MM.1S (cell line): ENCODE data around the gene CCDC89.

Source experiments
- CTCF ChIP-seq: fragments of 300-600 bp; sonication (generic); IDR thresholded peaks from 2 replicates; pipeline ENCODE4 v1.5.1; 2016; ENCODE audit warnings: antibody characterized with exemption, low read length, mixed read lengths
- EZH2 ChIP-seq: fragments of 300-600 bp; sonication (generic); optimal IDR thresholded peaks from 2 replicates; pipeline ENCODE3; 2017; ENCODE audit warnings: low read depth, mild to moderate bottlenecking, antibody characterized with exemption, low read length, mixed read lengths
- EZH2phosphoT487 ChIP-seq: fragments of 300-600 bp; sonication (generic); IDR thresholded peaks from 2 replicates; pipeline ENCODE4 v1.6.1; 2018; ENCODE audit warnings: antibody characterized with exemption, low read length

- TF ChIP-seq CTCF (no peak), EZH2 (no peak), EZH2phosphoT487 (no peak)
These were observed 34.9 kb downstream of the CCDC89 start for GRCh38 chr11:85651118-85651517.
